ENCODE data around the gene INSM2.

INSM2 gene, protein sequence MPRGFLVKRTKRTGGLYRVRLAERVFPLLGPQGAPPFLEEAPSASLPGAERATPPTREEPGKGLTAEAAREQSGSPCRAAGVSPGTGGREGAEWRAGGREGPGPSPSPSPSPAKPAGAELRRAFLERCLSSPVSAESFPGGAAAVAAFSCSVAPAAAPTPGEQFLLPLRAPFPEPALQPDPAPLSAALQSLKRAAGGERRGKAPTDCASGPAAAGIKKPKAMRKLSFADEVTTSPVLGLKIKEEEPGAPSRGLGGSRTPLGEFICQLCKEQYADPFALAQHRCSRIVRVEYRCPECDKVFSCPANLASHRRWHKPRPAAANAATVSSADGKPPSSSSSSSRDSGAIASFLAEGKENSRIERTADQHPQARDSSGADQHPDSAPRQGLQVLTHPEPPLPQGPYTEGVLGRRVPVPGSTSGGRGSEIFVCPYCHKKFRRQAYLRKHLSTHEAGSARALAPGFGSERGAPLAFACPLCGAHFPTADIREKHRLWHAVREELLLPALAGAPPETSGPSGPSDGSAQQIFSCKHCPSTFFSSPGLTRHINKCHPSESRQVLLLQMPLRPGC

DNA sequence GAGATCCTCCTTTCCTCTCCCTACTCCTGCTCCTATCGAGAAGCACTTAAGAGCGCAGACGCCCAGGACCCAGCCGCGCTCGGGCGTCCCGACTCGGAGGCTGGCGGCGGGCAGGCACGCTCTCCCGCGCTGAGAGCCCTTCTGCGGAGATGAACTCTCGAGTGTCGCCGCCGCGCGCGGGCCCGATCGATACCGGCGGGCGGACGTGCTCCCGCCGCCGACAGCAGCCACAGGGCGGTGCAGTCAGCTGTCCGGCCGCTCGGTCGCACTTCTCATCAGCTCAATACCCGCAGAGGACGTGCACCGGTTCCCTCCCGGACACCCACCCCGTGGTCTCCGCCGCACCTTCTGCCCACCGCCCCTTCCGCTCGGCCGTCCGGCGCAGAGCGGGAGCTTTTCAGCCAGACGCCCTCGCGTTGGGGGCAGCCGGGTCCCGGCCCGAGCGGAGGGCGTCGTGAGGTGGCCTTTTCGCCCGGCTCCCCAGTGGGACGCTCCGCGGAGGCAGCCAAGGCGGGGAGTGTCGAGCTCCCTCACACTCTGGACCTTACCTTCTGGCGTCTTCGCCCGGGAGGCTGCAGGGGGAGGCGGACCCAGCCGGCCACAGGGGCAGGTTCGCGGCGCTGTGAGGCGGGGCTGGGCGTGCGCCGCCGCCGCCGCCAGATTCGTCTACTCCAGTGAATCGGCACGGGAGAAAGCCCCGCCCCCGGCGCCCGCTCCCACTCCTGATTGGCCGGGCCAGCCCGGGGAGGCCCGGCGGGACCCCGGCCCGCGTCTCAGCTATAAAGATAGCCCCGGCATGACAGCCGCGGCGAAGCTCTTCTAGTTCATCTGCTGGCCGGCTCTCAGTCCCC lies at the start of gene INSM2:
Gene INSM2, plus strand, starts transcription at position 808 of the 851 bp plus-strand sequence. CDS start 89 bp downstream, outside the sequence.
- peak; percentile 46 for DNase-seq (ENCODE audit: low read depth)

DNA sequence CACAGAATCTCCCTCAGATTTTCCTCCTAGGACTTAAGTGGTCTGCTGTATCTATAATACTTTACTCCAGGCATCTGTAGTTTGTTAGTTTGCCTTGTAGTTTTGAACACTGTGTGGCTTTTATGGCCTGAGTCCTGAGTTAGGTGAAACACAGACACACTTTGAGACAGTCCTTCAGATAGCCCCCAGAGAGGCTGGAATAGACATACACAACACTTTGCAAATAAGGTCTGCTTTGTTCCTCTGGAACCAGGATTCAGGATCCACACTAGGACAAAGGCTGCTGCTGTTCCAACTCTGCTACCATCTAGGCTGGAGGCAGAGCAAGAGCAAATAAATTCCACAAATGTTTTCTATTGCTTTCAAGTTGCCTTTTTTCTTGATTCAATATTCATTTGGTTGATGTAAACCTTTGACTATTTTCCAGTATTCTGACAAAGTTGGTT lies 41.4 kb upstream of the INSM2 start:
- no peak for DNase-seq (ENCODE audit: low read depth)

DNA sequence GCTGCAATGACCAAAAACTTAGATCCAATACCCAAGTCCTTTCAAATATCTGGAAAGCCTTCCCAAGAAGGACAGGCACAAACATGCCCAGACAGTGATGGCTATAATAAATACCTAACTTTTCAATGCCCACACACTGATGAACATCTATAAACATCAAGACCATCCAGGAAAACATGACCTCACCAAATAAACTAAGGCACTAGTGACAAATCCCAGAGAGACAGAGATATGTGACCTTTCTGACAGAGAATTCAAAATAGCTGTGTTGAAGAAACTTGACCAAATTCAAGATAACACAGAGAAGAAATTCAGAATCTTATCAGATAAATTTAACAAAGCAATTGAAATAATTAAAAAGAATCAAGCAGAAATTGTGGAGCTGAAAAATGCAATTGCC lies 38.7 kb upstream of the INSM2 start:
- DNase-seq (ENCODE audit: low read depth) = no peak

DNA sequence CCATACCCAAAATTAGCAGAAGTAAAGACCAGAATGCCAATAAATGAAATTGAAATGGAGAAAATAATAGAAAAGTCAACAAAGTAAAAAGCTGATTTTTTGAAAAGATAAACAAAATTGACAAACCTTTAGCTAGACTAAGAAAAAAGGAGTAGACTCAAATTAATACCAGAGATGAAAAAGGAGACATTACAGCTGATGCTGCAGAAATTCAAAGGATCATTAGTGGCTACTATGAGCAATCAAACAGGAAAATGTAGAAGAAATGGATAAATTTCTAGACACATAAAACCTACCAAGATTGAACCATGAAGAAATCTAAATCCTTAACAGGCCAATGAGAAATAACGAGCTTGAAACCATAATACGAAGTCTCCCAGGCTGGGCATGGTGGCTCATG lies 34.8 kb upstream of the INSM2 start:
- DNase-seq (ENCODE audit: low read depth) = no peak

DNA sequence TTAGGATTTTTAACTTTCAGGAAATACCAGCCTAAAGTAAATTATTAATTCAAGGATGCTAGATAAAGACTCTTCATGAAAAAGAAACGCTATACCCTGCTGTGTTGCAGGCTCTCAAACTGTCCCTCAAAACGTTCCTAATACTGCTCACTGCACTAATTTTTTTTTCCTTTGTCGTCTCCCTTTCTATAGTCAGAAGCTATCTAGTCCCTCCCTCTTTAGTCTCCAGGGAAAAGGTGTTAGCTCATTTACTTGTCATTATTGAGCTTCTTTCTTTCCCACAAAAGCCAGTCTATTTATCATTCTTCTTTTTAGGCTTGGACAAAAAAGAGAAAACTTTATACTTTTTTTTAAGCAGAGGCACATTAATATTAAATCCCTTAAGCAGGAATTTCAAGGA lies 30.3 kb upstream of the INSM2 start:
- no peak for DNase-seq (ENCODE audit: low read depth)

DNA sequence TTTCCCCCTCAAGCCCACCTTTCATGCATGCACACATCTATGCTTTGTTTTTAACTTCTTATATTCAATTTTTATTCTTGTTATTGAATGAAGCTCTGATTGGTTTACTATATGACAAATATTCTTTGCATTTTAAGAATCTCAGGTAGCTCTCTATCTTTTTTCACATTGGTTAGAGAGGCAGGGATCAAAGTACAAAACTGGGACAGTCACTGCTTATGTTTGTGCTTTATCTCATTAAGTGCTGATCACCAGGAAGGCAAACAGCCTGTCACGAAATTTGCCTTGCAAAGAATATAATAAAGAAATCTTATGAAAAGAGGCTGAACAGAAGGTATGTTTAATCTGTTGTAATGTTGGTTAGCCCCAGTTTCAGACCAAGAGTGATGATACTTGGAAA lies 29.7 kb upstream of the INSM2 start:
- no peak for DNase-seq (ENCODE audit: low read depth)

DNA sequence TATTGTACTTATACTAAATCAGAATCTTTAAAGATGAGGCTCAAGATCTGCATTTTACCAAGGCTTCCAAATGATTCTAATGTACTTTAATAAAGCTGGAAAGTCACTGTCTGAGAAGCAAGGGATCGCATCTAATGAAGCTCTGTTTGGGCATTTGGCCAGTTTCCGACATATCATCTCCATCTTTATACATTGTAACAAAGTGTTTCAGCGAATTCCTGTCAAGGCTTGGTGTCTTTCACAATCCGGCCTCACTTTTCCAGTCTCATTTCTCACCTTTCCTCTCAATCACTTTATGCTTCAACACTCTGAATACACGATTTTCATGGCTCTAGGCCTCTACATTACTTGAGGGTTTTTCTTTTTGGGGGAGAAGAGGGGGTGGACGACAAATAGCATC lies 27.5 kb upstream of the INSM2 start:
- DNase-seq (ENCODE audit: low read depth) = no peak

DNA sequence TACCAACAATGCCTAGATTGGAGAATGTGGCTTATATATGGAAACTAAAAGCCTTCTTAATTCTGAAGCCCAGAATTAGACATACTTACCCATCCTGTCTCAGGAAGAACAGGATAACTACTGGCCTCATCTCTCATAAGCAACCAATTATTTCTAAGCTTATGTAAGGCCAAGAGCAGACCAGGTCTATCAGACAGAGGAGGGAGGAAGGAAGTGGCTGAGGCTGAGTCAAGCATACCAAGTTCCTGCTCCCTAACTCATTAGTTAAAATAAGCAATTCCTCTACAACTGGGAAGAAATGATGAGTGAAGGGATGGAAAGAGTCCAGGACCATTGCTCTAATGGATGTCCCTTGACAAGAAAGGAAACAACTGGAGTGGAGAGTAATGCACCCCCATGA lies 27.0 kb upstream of the INSM2 start:
- no peak for DNase-seq (ENCODE audit: low read depth)

DNA sequence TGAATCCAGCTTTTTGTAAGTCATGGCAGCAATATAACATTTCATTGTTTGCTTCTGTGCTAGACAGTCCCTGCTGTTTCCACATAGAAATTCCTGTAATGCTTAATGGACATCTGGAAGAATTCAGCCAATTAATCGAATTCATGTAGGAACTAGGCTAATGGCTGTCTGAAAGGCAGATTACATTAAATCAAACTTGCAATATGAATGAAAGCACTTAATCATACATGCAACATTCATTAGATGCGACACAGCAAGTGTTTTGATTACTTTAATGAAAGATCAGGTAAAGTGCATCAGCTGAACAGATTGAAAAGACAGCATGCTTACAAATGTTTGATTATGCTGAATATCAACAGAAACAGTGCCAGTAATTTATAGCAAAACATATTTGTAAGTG lies 24.1 kb upstream of the INSM2 start:
- DNase-seq (ENCODE audit: low read depth) = no peak

DNA sequence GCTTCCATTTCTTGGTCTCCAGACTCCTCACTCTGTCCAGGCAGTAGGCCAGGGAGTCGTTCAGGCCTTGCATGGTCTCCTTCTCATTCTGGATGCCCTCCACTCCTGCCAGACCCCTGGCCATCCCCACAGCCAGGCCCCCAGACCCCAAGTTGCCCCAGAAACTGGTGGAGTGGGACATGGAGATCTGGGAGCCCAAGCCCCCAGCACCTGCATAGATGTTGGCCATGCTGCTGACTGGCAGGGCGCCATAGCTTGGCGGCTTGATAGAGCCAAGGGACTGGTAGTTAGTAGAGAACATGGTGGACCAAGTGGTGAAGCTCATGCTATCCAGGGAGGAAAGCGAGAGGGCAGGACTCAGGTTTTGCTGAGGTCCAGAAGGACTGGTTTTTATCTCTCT lies 21.2 kb upstream of the INSM2 start:
- DNase-seq (ENCODE audit: low read depth) = no peak

DNA sequence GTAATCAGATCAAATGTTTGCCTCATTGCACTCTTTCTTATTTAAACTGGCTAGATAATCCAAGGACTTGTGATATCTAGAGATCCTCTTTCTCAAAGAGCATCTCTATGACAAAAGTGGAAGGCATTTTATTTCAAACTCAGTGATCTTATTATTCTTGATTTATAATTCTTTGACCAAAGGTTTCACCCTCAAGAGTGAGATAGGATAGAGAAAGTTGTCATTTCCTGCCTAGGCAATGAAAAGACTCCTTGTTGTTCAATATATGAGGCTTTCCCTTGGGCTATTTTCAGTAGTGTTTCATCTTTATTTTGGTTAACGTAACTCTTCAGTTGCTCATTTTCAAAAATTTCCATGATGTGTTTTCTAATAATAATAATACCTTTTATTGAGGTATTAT lies 18.0 kb upstream of the INSM2 start:
- DNase-seq (ENCODE audit: low read depth) = no peak

DNA sequence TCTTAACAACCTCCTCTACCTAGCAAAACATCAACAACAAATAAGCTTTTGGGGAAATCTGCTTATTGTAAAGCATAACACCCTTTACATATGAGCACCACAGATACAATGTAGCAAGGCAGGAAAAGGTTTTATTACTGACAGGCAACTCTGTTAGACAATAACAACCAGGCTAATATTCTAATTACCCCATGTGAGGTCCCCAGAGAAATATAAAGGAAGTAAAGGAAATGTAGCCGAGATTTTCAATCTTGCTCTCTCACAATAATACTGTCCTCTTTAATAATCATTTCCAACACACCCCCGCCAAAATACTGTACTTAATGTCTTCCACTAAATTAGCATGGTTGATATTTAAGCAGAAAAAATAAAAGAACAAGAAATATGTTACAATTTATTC lies 14.0 kb upstream of the INSM2 start:
- no peak for DNase-seq (ENCODE audit: low read depth)

DNA sequence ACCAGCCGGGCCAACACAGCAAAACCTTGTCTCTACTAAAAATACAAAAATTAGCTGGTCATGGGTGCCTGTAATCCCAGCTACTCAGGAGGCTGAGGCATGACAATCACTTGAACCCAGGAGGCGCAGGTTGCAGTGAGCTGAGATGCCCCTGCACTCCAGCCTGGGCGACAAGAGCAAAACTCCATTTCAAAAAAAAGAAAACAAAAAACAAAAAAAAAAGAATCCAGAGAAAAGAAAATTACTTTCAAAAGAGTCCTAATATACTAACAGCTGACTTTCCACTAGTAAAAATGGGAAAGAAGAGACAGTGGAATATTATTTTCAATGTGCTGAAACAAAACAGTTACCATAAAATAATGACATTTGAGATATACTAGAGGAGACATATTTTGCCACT lies 8.3 kb upstream of the INSM2 start:
- DNase-seq (ENCODE audit: low read depth) = no peak

DNA sequence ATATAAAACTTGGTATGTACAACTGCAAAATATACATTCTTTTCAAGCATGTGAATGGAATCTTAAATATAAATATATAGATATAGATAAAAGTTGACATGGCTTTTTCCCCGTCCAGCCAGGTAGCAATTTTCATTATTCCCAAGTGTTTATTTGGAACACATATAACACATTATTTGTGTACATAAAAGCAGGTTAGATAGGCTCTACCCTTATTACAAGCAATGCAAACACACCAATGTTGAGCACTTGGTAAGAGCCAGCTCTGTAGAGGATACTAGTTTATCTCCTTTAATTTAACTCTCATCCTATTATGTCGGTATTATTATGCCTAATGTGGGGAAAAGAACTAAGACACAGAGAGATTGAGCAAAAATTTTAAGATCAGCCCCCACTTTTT lies 7.0 kb upstream of the INSM2 start:
- DNase-seq (ENCODE audit: low read depth) = no peak

DNA sequence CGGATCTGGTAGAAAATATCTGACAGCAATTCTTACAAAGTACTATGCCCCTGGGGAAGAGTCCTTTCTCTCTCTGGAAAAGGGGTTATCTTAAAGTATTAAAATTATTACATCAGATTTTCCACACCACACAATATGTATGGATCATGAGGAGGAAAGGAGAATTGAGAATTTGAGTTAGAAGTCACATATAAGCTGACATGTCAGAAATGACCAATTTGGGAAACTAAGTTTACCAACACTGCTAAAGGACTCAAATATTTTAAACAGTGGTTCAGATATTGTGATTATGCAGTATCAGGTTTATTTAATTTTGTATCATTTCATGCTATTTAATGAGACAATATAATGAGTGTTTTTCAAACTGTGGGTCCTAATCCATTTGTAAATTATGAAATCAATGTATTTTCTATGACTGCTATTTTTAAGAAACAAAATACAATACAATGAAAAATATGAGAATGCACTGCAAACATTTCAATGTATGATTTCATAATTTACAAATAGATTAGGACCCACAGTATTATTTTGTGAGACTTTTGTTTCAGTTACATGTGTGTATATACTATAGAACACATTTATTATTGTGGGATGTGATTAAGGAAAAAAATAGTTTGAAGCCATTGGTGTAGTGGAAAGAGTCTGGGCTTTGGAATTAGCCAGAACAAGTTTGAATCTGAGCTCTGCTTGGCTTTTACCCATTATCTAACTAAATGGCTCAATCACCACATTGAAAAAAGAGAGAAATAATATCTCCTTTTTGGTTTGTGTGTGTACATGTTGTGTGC lies 1.8 kb upstream of the INSM2 start:
- DNase-seq (ENCODE audit: low read depth) = no peak

DNA sequence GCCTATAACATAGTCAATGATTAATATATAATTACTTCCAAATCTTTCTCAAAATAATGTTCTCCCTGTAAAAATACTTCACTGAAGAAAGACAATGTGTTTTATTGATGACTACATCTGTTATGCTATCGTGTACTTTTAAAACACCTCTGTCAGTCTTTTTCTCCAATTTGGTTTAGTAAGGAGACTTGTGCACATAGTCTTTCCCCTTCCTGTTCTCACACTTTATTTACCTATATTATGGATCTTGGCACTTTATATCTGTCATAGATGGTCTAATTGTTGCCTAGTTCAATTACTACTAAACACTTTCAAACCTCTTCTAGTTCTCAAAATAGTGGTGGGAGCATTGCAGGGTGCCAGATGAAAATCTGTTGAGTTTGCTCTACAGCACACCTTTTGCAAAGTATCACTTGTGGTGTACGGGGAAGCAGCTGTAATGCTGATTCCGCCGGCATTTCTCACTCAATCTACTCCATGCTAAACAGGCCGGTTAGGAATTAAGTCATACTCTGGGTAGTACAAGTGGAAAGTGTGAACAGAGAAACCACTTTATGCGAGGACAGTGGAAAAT lies 1.1 kb upstream of the INSM2 start:
- no peak for DNase-seq (ENCODE audit: low read depth)

DNA sequence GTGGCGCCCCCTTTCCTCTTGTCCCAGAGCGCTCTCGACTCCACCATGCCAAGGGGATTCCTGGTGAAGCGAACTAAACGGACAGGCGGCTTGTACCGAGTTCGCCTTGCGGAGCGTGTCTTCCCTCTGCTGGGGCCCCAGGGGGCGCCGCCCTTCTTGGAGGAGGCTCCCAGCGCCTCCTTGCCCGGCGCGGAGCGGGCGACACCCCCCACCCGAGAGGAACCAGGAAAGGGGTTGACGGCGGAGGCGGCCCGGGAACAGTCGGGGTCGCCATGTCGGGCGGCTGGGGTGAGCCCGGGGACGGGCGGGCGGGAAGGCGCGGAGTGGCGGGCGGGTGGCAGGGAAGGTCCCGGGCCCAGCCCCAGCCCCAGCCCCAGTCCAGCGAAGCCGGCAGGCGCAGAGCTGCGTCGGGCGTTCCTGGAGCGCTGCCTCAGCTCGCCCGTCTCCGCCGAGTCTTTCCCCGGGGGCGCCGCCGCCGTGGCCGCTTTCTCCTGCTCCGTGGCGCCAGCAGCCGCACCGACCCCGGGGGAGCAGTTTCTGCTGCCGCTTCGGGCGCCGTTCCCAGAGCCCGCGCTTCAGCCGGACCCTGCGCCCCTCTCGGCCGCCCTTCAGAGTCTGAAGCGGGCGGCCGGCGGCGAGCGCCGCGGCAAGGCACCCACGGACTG lies 376 bp downstream of the INSM2 start:
- no peak for DNase-seq (ENCODE audit: low read depth)

DNA sequence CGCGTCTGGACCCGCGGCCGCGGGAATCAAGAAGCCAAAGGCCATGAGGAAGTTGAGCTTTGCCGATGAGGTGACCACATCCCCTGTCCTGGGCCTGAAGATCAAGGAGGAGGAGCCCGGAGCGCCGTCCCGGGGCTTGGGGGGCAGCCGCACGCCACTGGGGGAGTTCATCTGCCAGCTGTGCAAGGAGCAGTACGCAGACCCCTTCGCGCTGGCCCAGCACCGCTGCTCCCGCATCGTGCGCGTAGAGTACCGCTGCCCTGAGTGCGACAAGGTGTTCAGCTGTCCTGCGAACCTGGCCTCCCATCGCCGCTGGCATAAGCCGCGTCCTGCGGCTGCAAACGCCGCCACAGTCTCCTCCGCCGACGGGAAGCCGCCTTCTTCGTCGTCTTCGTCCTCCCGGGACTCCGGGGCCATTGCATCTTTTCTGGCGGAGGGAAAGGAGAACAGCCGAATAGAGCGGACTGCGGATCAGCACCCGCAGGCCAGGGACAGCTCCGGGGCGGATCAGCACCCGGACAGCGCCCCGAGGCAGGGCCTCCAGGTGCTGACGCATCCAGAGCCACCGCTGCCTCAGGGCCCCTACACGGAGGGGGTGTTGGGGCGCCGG lies 1.0 kb downstream of the INSM2 start:
- peak; percentile 47 for DNase-seq (ENCODE audit: low read depth)

DNA sequence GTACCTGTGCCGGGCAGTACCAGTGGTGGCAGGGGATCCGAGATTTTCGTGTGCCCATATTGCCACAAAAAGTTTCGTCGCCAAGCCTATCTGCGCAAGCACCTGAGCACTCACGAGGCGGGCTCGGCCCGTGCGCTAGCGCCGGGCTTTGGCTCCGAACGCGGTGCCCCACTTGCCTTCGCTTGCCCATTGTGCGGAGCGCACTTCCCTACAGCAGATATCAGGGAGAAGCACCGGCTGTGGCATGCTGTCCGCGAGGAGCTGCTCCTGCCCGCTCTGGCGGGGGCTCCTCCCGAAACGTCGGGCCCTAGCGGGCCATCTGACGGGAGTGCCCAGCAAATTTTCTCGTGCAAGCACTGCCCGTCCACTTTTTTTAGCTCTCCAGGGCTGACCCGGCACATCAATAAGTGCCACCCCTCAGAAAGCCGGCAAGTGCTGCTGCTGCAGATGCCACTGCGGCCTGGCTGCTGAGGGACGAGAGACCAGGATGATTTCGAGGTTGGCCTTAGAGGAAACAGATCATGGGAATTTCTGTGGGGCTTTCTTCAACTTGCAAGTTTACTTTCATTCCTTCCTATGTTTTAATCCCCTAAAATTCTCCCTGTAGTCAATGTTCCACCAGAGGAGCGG lies 1.6 kb downstream of the INSM2 start:
- no peak for DNase-seq (ENCODE audit: low read depth)

DNA sequence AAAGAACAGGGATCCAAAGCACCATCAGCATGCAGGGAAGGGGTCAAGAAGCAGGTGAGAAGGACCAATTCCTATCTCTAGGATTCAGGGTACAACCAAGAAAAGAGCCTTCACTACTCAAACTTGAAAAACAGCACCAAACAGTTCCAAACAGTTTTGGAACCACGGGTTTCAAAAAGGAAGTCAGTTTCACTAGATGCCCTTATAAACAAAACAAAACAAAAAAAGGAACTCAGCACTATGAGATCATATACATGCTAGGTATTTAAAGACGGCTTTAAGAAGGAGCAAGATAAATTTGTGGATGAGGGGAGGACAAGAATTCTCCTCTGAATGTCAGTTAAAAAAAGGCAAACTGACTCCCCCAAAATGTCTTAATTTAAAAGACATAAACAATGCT lies 6.0 kb downstream of the INSM2 start:
- DNase-seq (ENCODE audit: low read depth) = no peak
